Choroid plexus epithelial cell (primary cell): ENCODE measurements around the gene MUCL1.
"Not testable (repeated sequence)": the region's sequence is repeated elsewhere in the genome, so short reads cannot be mapped to it uniquely, and the experiment has no call there.

ENCODE experiments used
- DNase-seq: peaks from one replicate; pipeline ENCODE4 v3.0.0-alpha.2; 2010; ENCODE audit warnings: low read depth
- H3K4me3 ChIP-seq: 2 replicates; pipeline ENCODE4 v1.5.1; 2011; ENCODE audit warnings: low read depth, mild to moderate bottlenecking, control low read depth, low read length, moderate library complexity
- CTCF ChIP-seq: conservative IDR thresholded peaks from 2 replicates; pipeline ENCODE4 v1.5.1; 2011; ENCODE audit warnings: low read depth, mild to moderate bottlenecking, control low read depth, inconsistent platforms, low read length, moderate library complexity

MUCL1 gene

GRCh38 chr12:54870048-54870447 lies 15.7 kb downstream of the MUCL1 start:
- no peak overlapping the region for H3K4me3 ChIP-seq
- TF ChIP-seq CTCF = no peak
- DNase-seq = no peak

GRCh38 chr12:54870617-54871016 lies 16.3 kb downstream of the MUCL1 start:
- no peak overlapping the region for H3K4me3 ChIP-seq
- no peak for TF ChIP-seq CTCF
- no peak for DNase-seq

GRCh38 chr12:54879150-54879549 lies 24.8 kb downstream of the MUCL1 start:
- DNase-seq = peak; percentile 51
- H3K4me3 ChIP-seq = no peak overlapping the region
- no peak for TF ChIP-seq CTCF

- DNase-seq = peak; percentile 7
- no peak for TF ChIP-seq CTCF
Observed at GRCh38 chr12:54879579-54879978, 25.3 kb downstream of the MUCL1 start.

GRCh38 chr12:54882079-54882478 lies 27.8 kb downstream of the MUCL1 start:
- DNase-seq = no peak
- no peak overlapping the region for H3K4me3 ChIP-seq
- TF ChIP-seq CTCF = no peak

More at GRCh38 chr12:54879579-54879978, 25.3 kb downstream of the MUCL1 start:
- no peak overlapping the region for H3K4me3 ChIP-seq

- not testable (repeated sequence) for H3K4me3 ChIP-seq, DNase-seq
Observed at GRCh38 chr12:54882597-54882996, 28.3 kb downstream of the MUCL1 start.

GRCh38 chr12:54888428-54888827 lies 34.1 kb downstream of the MUCL1 start:
- not testable (repeated sequence) for DNase-seq

GRCh38 chr12:54890339-54890738 lies 36.0 kb downstream of the MUCL1 start:
- DNase-seq = no peak
- no peak for TF ChIP-seq CTCF
- H3K4me3 ChIP-seq = no peak overlapping the region

More at GRCh38 chr12:54888428-54888827, 34.1 kb downstream of the MUCL1 start:
- H3K4me3 ChIP-seq = not testable (repeated sequence)
